Astrocyte of the hippocampus (primary cell): ENCODE data around the gene RAD1.
"Not testable (repeated sequence)": the region's sequence is repeated elsewhere in the genome, so short reads cannot be mapped to it uniquely, and the experiment has no call there.

Source experiments
- DNase-seq: peaks from one replicate; pipeline ENCODE4 v3.0.0; 2011; ENCODE audit warnings: low read depth, low spot score

RAD1 gene, protein sequence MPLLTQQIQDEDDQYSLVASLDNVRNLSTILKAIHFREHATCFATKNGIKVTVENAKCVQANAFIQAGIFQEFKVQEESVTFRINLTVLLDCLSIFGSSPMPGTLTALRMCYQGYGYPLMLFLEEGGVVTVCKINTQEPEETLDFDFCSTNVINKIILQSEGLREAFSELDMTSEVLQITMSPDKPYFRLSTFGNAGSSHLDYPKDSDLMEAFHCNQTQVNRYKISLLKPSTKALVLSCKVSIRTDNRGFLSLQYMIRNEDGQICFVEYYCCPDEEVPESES

GRCh38 chr5:34915139-34915855 lies at the start of gene RAD1, which contains the start of gene BRIX1:
RAD1 (minus strand) TSS chr5:34915504; CDS start chr5:34914892, 612 bp downstream.
BRIX1 (plus strand) TSS chr5:34915711; CDS start chr5:34915739, 28 bp downstream.
- DNase-seq = peak; percentile 99

DNA sequence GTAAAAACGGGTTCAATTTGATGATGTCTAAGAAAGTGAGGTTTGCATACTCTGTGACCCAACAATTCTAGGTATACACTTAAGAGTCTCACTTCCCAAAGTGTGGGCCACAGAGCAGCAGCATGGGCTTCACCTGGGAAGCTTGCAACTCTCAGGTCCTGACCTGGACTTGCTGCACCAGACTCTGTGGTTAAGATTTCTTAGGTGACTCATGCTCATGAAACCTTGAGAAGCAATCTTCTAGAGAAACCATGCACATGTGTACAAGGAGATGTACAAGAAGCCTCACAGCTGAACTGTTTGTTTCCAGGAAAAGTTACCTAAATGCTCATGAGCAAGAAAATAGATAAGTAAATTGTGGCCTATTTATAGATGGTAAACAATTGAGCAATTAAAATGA lies 44.0 kb upstream of the RAD1 start:
- peak; percentile 35 for DNase-seq

- DNase-seq = peak; percentile 56
Measured at GRCh38 chr5:34957857-34958690, 42.8 kb upstream of the RAD1 start.

GRCh38 chr5:34957321-34957720 lies 42.0 kb upstream of the RAD1 start:
- DNase-seq = peak; percentile 24

DNA sequence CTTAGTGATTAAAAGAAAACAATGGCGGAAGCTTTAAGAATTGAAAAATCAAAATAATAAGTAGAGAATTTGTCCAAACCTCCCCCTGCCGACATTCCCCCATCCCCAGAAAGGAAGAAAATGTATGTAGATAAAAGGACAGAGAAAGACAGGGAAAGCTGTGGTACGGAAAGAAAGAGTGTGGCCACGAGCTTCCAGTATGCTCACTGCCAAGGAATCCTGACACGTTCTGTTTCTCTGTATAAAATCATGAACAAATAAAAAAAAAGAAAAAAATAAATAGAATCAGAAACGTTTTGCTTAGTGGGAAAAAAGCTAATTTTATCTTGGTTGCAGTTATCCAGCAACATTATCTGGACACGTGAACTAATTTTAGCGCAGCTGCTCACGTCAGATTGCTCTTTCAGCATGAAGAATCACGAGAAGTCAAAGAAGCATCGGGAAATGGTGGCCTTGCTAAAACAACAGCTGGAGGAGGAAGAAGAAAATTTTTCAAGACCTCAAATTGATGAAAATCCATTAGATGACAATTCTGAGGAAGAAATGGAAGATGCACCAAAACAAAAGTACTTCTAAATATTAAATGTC lies 29.2 kb upstream of the RAD1 start:
- DNase-seq = no peak

DNA sequence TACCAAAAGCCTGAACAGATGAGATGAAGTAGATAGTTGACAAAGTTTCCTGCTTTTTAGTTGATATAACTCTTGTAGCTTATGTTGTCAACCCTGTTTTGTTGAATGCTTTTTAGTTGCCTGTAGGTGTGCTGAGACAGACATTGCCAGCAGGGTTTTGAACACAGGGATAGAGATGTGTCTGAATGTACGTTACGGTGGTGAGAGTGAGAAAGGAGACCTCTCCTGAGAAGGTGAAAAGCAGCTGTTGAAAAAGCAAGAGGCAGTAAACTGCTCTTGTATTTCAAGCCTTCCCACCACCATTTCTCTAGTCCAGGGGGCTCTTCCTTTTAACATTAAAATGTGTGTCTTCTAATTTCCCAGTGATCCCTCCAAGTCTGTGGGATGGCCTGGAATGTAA lies 28.7 kb upstream of the RAD1 start:
- DNase-seq = no peak

DNA sequence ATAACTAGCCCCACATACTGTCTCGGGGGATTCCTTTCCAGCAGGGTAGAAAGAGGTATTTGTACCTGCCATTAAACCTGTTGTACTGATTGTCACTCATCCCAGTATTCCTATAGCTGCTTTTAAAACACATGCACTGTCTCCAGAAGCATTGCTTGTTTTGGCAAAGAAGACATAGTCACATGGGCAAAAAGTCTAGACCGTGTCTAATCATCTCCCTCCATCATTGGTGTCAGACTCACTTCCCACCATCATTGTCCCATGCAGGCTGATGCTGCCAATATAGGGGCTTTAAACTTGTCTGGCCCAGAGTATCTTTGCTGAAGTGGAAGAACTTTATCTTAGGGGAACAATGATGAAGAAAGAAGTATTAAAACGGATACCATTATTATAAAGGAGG lies 26.6 kb upstream of the RAD1 start:
- DNase-seq = no peak

GRCh38 chr5:34932947-34933346 lies 17.6 kb upstream of the RAD1 start:
- no peak for DNase-seq

- DNase-seq = no peak
Measured at GRCh38 chr5:34930870-34931269, 15.6 kb upstream of the RAD1 start.

- DNase-seq = no peak
Measured at GRCh38 chr5:34930462-34930844, 15.1 kb upstream of the RAD1 start.

GRCh38 chr5:34929720-34930461 lies 14.6 kb upstream of the RAD1 start:
- peak; percentile 92 for DNase-seq

DNA sequence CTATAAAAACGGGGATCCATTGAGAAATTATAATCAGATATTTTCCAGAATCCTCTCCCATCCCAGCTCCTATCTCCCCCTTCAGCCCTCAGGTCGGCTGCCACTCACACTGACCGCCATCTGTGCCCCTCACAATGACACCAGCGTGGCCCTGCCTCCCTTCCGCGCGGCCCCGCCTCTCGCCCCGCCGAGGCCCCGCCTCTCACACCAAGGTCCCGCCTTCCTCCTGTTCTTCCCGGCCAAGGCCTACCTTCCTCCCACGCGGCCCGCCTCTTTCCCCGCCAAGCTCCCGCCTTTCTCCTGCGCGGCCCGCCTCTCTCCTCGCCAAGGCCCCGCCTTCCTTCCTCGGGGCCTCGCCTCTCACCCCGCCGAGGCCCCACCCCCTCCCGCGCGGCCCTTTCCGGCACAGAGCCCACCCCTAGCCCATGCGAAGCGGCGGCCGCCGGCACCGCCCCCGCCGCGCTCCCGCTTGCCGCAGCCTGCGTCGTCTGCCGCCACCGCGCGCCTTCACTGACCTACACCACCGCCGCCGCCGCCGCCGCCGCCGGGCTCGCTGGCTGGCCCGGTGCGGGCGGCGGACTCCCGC lies 13.9 kb upstream of the RAD1 start, which contains the start of gene DNAJC21:
Gene DNAJC21, plus strand, starts transcription at position 426 of the 586 bp plus-strand sequence. CDS start 261 bp downstream, outside the sequence.
- peak; percentile 99 for DNase-seq

GRCh38 chr5:34928267-34928666 lies 13.0 kb upstream of the RAD1 start:
- no peak for DNase-seq

GRCh38 chr5:34927785-34928184 lies 12.5 kb upstream of the RAD1 start:
- DNase-seq = no peak

DNA sequence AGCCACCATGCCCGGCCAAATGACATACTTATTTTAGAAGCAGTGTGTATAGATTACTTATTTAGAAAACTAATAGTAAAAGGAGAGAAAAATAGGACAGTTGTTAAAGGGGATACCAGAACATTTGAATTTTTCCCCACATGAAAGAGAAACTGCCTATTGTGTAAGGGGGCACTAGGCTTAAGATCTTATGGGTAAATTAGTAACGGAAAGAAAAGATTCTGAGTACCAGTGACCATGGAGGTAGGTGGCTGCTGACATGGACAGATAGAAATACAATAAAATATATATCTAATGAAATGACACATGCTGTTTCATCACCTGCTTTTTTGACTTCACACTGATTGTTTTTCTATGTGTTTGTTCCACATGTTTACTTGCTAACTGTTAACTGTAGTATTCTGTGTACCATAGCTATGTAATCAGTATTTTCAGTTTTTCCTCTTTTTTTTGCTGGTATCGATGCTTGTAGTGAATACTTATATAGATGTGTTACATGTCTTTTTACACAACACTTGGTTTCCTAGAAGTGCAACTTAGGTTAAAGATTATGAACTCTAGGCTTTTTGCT lies 11.1 kb upstream of the RAD1 start:
- no peak for DNase-seq

DNA sequence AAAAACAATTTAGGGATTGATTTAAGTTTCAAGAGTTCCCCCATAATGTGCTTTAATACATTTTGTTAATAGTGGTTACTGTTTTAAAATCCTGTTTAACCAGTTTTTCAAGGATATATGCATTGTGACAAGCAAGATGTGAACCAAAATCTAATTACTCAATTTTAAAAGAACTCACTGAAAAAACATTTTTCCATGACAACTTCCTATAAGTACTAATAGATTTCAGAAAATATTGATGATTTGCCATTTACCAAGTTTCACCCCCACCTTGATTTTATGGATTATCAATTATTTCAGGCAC lies 9.1 kb upstream of the RAD1 start:
- no peak for DNase-seq

- DNase-seq = peak; percentile 91
Measured at GRCh38 chr5:34923694-34924461, 8.6 kb upstream of the RAD1 start.

GRCh38 chr5:34923256-34923655 lies 8.0 kb upstream of the RAD1 start:
- not testable (repeated sequence) for DNase-seq

DNA sequence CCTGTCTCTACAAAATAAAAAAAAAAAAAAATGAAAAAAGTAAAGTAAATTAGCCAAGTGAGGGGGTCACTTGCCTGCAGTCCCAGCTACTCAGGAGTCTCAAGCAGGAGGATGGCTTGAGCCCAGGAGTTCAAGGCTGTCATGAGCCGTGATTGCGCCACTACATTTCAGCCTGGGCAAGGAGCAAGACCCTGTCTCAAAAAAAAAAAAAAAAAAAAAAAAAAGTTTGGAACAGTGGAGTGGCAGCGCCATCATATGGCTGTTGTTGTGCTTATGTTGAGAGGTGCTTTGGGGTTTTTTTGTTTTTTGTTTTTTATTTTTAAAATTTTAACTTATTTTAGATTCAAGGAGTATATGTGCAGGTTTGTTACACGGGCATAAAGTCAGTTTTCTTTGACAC lies 3.8 kb upstream of the RAD1 start:
- DNase-seq = no peak

DNA sequence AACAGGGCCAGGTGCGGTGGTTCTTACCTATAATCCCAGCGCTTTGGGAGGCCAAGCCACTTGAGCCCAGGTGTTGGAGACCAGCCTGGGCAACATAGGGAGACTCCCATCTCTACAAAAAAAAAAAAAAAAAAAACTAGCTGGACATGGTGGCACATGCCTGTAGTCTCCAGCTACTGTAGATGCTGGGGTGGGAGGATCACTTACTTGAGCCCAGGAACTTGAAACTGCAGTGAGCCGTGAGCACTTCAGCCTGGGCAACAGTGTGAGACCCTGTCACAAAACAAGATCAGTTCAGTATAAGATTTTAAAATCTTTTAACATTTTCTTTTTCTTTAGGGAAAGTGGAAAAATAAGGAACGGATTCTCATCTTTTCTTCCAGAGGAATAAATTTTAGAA lies 2.7 kb upstream of the RAD1 start:
- DNase-seq = no peak
